ENCODE data around the gene CGAS.
"Not testable (repeated sequence)": the region's sequence is repeated elsewhere in the genome, so short reads cannot be mapped to it uniquely, and the experiment has no call there.

Gene CGAS

GRCh38 chr6:73394577-73395354 is 57.3 kb downstream of the CGAS start, which contains the start of gene DDX43:
Gene DDX43 (plus strand): TSS chr6:73394828. CDS start chr6:73394906, 78 bp downstream.
- no peak for DNase-seq

DNA sequence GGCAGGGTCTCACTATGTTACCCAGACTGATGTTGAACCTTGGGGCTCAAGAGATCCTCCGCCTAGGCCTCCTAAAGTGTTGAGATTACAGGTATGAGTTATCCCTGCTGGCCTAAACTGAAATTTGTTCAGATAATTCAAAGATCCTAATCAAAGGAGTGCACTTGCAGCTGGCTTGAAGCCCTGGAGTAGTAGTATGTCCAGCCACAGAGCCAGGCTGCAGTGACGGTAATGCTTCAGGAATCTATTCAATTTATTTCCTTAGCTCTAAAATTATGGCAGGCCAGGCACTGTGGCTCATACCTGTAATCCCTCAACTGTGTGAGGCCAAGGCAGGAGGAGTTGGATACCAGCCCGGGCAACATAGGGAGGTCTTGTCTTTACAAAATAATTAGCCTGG is 58.8 kb downstream of the CGAS start:
- DNase-seq = no peak

- not testable (repeated sequence) for DNase-seq
These were observed 59.9 kb downstream of the CGAS start for GRCh38 chr6:73392188-73392587.

- no peak for DNase-seq
These were observed 60.4 kb downstream of the CGAS start for GRCh38 chr6:73391675-73392074.

- no peak for DNase-seq
These were observed 62.2 kb downstream of the CGAS start for GRCh38 chr6:73389854-73390253.

DNA sequence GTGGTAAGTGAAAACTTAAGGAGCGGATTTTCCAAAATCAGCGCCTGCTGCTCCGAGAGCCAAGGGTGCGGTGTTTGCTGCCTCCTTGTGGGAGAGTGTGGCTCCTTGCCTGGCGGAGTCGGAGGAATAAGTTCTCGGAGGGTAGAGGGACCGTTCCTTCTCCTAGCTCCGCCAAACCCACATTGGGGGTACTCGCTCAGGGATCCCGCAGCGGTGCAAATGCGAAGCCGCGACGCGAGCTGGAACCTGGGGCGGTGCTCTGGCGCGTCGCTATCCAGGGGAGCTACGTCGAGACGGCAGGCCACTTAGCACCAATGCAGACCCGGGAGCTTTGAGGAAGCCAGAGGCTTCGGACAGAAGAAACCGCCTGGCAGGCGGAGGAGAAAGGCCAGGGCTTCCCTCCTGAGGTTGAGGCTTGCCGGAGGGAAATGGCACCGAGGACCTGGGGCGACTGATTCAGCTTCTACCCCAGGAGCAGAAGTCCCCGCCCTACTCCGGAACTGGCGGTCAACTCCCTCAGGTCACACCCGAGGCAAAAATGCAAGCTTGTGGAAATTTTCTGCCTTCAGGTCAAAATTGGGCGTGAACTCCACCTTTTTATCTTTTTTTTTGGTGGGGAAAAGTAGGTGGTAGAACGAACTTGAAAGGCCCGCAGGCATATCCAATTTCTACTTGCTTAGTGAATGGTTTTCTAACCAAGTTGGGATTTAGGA is 63.1 kb downstream of the CGAS start:
- peak; percentile 89 to 91 for DNase-seq

DNA sequence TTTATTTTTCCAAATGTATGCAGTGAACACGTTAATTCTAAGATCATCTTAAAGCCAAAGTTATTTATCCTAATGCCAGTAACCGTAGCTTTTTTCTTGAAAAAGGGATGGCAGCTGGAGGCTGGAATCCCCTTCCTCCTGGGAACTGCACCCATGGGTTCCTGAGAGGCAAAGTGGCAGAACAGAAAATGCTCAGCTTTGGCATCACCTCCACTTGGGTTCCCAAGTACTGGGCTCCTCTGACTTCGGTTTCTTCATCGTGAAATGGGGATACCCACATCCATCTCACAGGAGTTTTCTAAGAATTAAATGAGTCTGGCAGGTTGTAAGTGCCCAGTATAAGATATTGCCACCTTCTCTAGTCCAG is 63.7 kb downstream of the CGAS start:
- no peak for DNase-seq

- no peak for DNase-seq
These were observed 69.5 kb downstream of the CGAS start for GRCh38 chr6:73382462-73383113.

DNA sequence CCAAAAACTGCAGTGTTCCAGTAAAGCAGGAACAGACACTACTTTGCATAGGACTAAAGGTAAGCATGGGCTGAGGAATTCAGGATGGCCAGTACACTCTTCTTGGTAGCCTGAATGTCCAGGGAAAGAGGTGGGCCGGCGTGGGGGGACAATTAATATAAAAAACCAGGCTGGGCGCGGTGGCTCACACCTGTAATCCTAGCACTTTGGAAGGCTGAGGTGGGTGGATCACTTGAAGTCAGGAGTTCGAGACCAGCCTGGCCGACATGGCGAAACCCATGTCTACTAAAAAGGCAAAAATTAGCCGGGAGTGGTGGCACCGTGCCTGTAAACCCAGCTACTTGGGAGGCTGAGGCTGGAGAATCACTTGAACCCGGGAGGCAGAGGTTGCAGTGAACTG is 70.6 kb downstream of the CGAS start:
- not testable (repeated sequence) for DNase-seq

GRCh38 chr6:73377225-73377624 is 74.9 kb downstream of the CGAS start:
- DNase-seq = no peak

DNA sequence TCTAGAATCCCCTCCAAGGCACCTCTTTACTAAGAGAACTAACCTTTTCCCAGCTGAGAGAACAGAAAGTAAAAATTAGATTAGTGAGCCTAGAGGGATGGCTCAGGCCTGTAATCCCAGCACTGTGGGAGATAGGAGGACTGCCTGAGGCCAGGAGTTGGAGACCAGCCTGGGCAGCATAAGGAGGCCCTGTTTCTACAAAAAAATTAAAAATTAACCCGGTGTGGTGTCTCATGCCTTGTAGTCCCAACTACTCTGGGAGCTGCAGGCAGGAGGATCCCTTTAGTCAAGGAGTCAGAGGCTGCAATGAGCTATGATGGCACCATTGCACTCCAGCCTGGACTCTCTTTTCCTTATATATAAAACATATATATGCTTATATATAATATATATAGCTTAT is 76.9 kb downstream of the CGAS start:
- DNase-seq = no peak

Data from AML-193 (cell line).